ENCODE measurements around the gene NRG3. TPM values are rescaled to one million over a fixed set of nuclear protein-coding genes. Genes with fewer than 3 reads are reported as not detected.

The NRG3 gene
- total RNA-seq, 1 experiment from 2014 or later, result not detected

- no peak overlapping the region for H3K4me2 ChIP-seq (ENCODE audit: low read length)
- POLR2A ChIA-PET, result no interaction called here
- peaks cover 4 to 11% of the 10 kb centered on the region in 2 experiments; a peak in 3 of 4 replicates for H3K9me3 ChIP-seq (ENCODE audit: control insufficient read depth in 1 of 2, insufficient read depth in 1 of 2, low read depth in 1 of 2, low read length in 2 of 2)
- H3K27me3 ChIP-seq (ENCODE audit: insufficient read depth, low read length), result no peaks in the 10 kb centered on the region
- no peak overlapping the region for H3K27ac ChIP-seq (ENCODE audit: low read depth, low read length)
- H3K36me3 ChIP-seq (ENCODE audit: control insufficient read depth in 1 of 2, insufficient read depth in 2 of 2, low read length in 2 of 2), result no peaks in the 10 kb centered on the region
- RAD21 ChIA-PET (ENCODE audit: low non-redundant PET in 1 of 2, low total read pairs in 2 of 2, uncharacterized antibody in 2 of 2, unreplicated experiment in 2 of 2), result no interaction called here
- no TSS peak for BruUV-seq (replicated peaks)
- intact Hi-C loops (cut with micrococcal nuclease), result no loop called here
- H3K4me1 ChIP-seq (ENCODE audit: control insufficient read depth in 1 of 2, insufficient read depth in 2 of 2, low read length in 2 of 2), result no peaks in the 10 kb centered on the region
- H2AFZ ChIP-seq (ENCODE audit: low read depth, low read length, poor library complexity, severe bottlenecking), result no peak overlapping the region
- ATAC-seq, result no peak
- H3K4me3 ChIP-seq (replicated peaks in 1 of 2; ENCODE audit: low read depth in 1 of 2, low read length in 2 of 2), result no peak overlapping the region
- no peak for DNase-seq (ENCODE audit: low read depth, low spot score)
- H3K9ac ChIP-seq (ENCODE audit: low read length), result no peak overlapping the region
- no peaks in the 10 kb centered on the region for H3K9me2 ChIP-seq (ENCODE audit: insufficient read depth)
- no peaks in the 10 kb centered on the region for H4K20me1 ChIP-seq (ENCODE audit: insufficient read depth)
- TF ChIP-seq YY1 (IDR thresholded peaks at IDR 0.05; ENCODE audit: extremely low read depth, insufficient replicate concordance, low read depth, low read length) (no peak), MAX (IDR thresholded peaks at IDR 0.05) (no peak), ZNF274 (IDR thresholded peaks at IDR 0.05; ENCODE audit: low read depth, low read length) (no peak), CEBPB (IDR thresholded peaks at IDR 0.05; ENCODE audit: low read depth) (no peak), ZFX (IDR thresholded peaks at IDR 0.05) (no peak), EZH2 (IDR thresholded peaks at IDR 0.05) (no peak), EZH2phosphoT487 (IDR thresholded peaks at IDR 0.05; ENCODE audit: borderline replicate concordance) (no peak), SIN3A (IDR thresholded peaks at IDR 0.05; ENCODE audit: low read depth) (no peak), RAD21 (IDR thresholded peaks at IDR 0.05; ENCODE audit: low read depth) (no peak), CTCF (IDR thresholded peaks at IDR 0.05 in 2 of 3, conservative IDR thresholded peaks at IDR 0.05 in 1 of 3; ENCODE audit: borderline replicate concordance in 1 of 3, insufficient read depth in 1 of 3, low read depth in 2 of 3, low read length in 2 of 3) (no peak), ZBTB33 (IDR thresholded peaks at IDR 0.05; ENCODE audit: extremely low read depth, insufficient replicate concordance, low read length) (no peak), EGR1 (IDR thresholded peaks at IDR 0.05; ENCODE audit: low read depth) (no peak)
- CTCF ChIA-PET, result no interaction called here
- H3K79me2 ChIP-seq (ENCODE audit: insufficient read depth, low read length), result no peaks in the 10 kb centered on the region
These were observed 661.7 kb downstream of the NRG3 start for GRCh38 chr10:82536668-82537067.
